NCI-H524 (cell line): ENCODE results near the gene ENOX1.

Experiments
- DNase-seq, 2 experiments: peaks; one replicate each; lab custom pipeline; 2025; lab: John Stamatoyannopoulos, UW

The ENOX1 gene

DNA sequence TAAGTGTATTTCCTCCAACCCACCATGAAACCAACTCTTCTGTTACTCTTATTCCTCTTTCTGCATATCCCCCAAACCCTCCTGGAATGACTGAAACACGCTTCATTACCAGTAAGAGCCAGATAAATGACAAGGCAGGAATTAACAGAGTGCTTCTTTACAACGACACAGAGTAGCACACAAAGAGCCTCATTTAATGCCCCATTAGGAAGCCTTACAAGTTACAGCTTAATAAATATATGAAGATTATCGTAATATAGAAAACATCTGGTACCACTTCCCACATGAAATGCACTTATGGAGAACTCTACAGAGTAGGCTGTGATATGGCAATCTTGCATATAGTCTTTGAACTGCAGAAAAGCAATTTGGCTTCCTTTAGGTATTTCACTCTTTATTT is 116.8 kb downstream of the ENOX1 start:
- DNase-seq: peak; percentile 31 to 57

DNA sequence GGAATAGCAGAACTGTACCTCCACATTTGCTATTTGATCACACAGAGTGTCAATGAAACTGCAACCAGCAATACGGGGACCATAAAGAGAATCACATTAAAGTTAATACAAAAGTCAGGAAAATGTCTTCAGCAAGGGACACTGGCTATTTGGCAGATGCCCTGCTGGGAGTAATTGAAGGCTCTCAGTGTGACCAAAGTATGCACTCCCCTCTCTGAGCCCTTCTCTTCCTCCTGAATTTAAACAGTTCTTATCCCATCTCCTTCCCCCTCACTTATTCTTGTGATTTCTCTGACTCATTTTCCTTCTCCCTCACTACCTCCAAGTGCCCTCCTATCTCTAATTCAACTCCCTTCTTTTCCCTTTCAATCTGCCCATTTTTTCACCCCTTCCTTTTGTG is 117.7 kb downstream of the ENOX1 start:
- no peak for DNase-seq

GRCh38 chr13:43666403-43666802 is 120.4 kb downstream of the ENOX1 start:
- DNase-seq: no peak

DNA sequence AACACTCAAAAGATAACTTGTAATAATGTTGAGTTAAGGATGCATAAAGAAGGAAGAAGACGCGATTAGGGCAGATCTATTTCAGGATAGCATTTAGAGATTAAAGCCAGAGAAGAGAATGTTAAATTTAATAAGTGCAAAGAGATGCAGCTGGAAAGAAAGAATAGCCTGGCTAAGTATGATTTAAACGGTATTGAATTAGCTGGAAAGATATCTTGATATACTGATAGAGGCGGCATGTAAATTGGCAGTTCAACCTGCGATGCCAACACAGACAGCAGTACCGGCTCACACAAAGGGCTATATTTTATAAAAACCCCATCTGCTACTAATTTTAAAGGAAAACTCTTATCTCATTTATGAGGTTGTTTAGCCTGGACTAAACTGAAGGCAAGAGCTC is 121.4 kb downstream of the ENOX1 start:
- no peak for DNase-seq

GRCh38 chr13:43664700-43665191 is 122.0 kb downstream of the ENOX1 start:
- DNase-seq: peak; percentile 4 to 25

DNA sequence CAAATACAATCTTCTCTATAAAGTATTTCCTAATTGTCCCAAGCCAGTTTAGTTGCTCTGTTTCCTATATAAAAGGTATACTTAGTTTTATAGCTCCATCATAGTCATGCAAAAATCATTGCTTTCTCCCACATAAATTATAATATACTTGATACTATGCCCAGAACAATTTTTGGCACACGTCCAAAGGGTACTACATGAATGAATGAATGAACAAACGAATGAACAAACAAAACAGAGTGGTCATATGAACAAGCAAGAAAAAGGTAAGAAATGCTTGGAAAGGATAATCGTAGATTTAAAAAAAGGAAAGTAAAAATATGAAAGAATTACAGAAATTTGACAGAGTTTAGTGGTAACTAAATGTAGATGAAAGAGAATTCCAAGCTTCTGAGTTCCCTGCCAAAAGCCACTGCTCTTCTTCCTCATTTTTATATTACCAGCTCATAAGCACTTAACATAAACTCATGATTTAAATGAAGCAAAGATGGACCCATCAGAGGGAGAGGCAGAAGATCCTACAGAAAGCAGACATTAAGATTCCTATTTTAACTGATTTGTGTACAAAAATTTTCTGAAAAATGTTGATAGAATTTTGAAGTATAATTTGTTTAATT is 123.2 kb downstream of the ENOX1 start:
- DNase-seq: no peak

DNA sequence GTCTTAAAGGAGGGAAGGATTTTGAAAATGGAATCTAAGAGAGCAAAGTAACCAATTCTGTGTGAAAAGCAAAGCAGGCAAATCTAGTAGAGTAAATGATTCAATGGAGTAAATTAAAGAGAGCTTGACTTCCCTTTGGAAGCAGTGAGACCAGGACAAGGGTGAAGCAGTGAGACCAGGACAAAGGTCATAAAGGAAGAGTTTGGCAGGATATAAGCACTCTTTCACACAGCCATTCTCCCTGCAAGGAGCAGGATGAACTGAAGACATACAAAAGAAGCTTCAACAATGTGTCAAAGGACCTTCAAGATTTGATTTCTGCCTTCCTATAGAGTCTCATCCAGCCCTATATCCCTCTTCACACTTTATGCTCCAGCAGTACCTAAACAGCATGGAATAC is 123.8 kb downstream of the ENOX1 start:
- DNase-seq: no peak

- no peak for DNase-seq
These were observed 125.5 kb downstream of the ENOX1 start for GRCh38 chr13:43661161-43661830.

DNA sequence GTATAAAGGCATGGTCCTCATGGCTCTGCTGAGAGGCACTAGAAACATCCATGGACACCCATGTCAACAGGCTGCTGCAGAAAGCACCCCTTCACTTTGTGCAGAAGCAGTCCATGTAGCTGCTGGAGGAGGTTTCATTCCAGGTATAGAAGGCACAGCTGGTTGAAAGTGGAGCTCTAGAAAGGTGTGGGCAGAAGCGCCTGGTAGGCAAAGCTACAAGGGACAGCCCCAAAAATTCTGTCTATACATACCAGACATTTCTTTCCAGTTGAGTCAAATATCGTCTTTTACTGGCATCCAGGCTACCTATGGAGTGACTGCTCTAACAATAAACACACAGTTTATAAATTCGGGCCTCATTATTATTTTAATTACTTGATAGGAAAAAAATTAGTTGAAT is 129.3 kb downstream of the ENOX1 start:
- DNase-seq: no peak

- no peak for DNase-seq
These were observed 132.8 kb downstream of the ENOX1 start for GRCh38 chr13:43653980-43654379.

GRCh38 chr13:43653395-43653794 is 133.4 kb downstream of the ENOX1 start:
- no peak for DNase-seq

GRCh38 chr13:43652760-43653159 is 134.0 kb downstream of the ENOX1 start:
- DNase-seq: no peak

DNA sequence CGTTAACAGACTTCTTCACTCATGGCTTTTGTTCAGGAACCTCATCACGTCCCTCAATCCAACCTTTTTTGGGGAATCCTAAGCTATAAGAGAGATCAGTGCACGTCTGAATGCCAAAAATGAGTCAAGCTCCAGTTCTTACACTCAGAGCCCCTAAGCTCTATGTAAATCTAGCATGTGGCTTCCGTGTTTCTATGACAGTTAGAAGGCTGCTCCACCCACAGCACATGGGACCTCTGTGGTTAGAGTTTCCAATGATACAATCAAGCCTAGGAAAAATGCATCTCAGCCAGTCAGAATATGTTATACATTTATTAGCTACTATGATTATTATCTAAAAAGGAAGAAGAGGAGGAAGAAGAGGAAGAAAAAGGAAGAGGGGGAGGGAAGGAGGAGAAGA is 135.9 kb downstream of the ENOX1 start:
- no peak for DNase-seq

DNA sequence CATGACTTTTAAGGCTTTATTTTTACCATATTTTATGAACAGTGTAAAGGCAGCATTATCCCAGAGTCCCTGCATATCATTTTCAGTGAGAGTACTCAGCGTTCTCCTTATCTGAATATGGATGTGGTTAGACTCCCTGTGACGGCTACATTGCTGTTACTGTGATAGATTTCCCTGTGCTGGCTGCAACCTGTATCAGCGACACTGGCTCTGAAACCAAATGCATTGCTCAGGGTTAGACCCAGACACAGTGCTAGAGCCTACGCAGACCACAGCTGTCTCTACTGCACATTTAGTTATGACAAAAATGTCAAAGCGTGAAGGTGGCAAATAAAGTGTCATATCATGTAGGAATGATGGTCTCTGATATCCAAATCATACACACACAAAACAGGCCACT is 138.0 kb downstream of the ENOX1 start:
- DNase-seq: no peak

DNA sequence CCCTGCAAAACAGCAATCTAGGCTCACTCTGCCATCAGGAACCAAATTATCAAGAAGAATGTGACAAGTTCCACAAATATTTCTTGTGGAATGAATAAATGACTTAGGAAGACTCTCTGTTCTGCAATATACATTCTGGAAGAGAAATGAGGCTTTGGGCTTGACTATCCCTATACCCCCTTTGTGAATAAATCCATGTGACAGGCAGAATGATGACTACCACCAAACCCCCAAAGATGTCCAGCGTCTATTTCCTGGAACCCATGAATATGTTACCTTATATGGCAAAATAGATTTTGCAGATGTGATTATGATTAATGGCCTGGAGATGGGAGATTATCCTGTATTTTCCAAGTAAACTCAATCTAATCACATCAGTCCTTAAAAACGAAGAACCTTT is 139.3 kb downstream of the ENOX1 start:
- no peak for DNase-seq

- DNase-seq: no peak
These were observed 146.3 kb downstream of the ENOX1 start for GRCh38 chr13:43640476-43640875.

DNA sequence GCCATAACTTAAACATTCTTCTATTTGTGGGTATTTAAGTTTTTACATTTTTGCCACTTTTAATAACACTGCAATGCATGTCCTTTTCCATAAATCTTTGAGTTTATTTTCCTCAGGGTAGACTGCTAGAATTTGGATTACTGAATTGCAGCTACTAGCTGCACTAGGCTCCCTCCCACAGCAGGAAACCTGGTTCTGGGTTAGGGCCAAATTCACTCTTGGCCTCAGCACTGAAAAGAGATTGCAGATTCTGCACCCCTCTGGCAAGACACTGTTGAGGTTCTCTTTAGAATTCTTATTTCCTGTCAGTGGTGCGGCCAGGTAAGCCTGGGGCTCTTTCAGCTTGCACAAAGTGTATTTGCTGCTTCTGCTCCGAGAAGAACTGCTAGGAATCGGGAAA is 155.7 kb downstream of the ENOX1 start:
- no peak for DNase-seq

GRCh38 chr13:43629691-43630480 is 156.9 kb downstream of the ENOX1 start:
- DNase-seq: peak in 1 of 2 experiments; percentile 4

GRCh38 chr13:43626994-43627393 is 159.8 kb downstream of the ENOX1 start:
- DNase-seq: no peak

- no peak for DNase-seq
These were observed 172.7 kb downstream of the ENOX1 start for GRCh38 chr13:43614063-43614462.

DNA sequence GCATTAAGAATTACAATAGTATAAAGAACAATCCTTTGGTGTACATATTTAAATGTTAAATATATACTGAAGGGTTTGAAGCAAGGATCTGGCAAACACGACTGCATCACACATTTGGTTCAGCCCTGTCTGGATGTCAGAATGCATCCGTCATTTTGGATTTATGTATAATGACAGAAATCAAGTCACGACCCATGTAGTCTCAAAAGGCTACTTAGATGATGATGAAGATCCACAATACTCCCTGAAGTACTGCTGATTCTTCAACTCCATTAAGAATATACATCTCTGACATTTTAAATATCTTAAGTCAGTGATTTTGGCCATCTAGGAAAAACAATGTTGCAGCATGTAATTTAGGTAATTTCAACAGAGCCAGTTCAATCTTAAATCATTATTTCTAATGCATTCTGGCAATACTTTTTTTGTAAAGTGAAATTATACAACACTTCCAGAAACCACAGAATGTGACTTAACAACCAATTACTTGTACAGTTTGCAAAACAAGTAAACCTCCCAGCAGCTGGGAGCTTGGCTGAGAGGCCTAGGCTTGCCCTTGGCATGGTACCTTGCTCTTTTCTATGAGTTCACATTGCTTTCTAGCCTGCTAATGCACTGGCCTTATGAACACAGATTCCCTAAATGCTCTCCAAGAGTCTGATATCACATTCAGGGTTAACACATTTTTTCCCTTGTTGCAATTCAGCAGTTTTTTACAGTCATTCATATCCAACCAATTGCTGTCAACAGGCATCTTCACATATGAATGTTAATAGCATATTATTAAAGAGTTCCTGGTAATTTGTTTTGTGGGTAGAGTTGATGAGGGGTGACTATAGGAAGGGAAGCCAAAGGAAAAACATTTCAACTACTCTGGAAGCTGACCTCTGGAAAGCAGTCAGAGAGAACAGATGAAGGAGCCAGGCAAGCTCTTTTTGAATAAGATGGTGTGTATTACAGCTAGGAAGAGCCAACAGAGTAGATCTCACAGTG is 175.2 kb downstream of the ENOX1 start:
- no peak for DNase-seq
